Glutamatergic neuron (in vitro differentiated cells): Measurements from ENCODE around the gene PNMA6F. TPM values are rescaled to one million over a fixed set of nuclear protein-coding genes. Genes with fewer than 3 reads are reported as not detected.

Experiments
- DNase-seq: peaks from one replicate; pipeline ENCODE4 v3.0.0; 2022
- H3K27ac Mint-ChIP-seq: one replicate; pipeline ENCODE4 v1.8.0; 2020; ENCODE audit warnings: mild to moderate bottlenecking, mixed read lengths, inconsistent platforms; ENCODE audit not compliant: unreplicated experiment
- H3K27me3 Mint-ChIP-seq: one replicate; pipeline ENCODE4 v1.8.0; 2020; ENCODE audit warnings: mild to moderate bottlenecking, moderate library complexity, mixed read lengths, inconsistent platforms; ENCODE audit not compliant: unreplicated experiment
- H3K36me3 Mint-ChIP-seq: one replicate; pipeline ENCODE4 v1.8.0; 2020; ENCODE audit warnings: mild to moderate bottlenecking, mixed read lengths, inconsistent platforms; ENCODE audit not compliant: unreplicated experiment
- H3K4me1 Mint-ChIP-seq: one replicate; pipeline ENCODE4 v1.8.0; 2020; ENCODE audit warnings: mild to moderate bottlenecking, low read depth, mixed read lengths, inconsistent platforms; ENCODE audit not compliant: unreplicated experiment
- H3K4me3 Mint-ChIP-seq: one replicate; pipeline ENCODE4 v1.8.0; 2020; ENCODE audit warnings: mild to moderate bottlenecking, mixed read lengths, inconsistent platforms; ENCODE audit not compliant: unreplicated experiment
- H3K9me3 Mint-ChIP-seq: one replicate; pipeline ENCODE4 v1.8.0; 2020; ENCODE audit warnings: mild to moderate bottlenecking, moderate library complexity, mixed read lengths, inconsistent platforms; ENCODE audit not compliant: unreplicated experiment
- CTCF ChIP-seq: fragments of 200-600 bp; sonication (generic); IDR thresholded peaks from one replicate; pipeline ENCODE4 v1.5.0; 2021; ENCODE audit not compliant: partially characterized antibody, unreplicated experiment
- total RNA-seq: library from RNA; stranded (reverse); fragmentation: NEBNext Ultra II Directional; extraction: Animal tissue kit (Norgen Biotek cat#: 25700); gene quantifications from one replicate; pipeline ENCODE4 v1.2.1, GENCODE V29; 2021; ENCODE audit not compliant: unreplicated experiment

PNMA6F gene
- total RNA-seq, 1 donor from 2014 or later = not detected

DNA sequence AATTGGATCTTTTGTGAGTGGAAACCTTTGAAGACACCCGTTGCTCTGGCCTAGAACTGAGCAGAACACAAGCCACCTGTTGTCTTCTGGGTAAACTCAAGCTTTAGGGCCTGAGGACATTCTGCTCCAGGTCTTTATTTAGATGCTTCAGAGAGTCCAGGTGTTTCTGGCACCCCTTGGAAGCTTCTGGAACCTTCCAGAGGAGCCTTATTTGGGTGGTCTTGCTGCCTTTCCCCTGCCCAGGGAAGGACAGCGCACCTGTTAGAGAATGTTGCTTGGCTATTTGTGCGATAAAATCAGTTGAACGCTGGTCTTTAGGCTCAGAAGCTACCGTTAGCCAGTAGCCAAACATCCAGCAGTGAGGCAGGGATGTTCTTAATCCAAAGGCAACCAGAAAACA is 15.4 kb upstream of the PNMA6F start:
- H3K4me1 Mint-ChIP-seq = no peaks in the 10 kb centered on the region
- no peak for TF ChIP-seq CTCF
- no peaks in the 10 kb centered on the region for H3K36me3 Mint-ChIP-seq
- H3K27me3 Mint-ChIP-seq = peaks cover 3% of the 10 kb centered on the region
- DNase-seq = no peak
- H3K4me3 Mint-ChIP-seq = no peak overlapping the region
- H3K9me3 Mint-ChIP-seq = no peaks in the 10 kb centered on the region
- no peak overlapping the region for H3K27ac Mint-ChIP-seq

DNA sequence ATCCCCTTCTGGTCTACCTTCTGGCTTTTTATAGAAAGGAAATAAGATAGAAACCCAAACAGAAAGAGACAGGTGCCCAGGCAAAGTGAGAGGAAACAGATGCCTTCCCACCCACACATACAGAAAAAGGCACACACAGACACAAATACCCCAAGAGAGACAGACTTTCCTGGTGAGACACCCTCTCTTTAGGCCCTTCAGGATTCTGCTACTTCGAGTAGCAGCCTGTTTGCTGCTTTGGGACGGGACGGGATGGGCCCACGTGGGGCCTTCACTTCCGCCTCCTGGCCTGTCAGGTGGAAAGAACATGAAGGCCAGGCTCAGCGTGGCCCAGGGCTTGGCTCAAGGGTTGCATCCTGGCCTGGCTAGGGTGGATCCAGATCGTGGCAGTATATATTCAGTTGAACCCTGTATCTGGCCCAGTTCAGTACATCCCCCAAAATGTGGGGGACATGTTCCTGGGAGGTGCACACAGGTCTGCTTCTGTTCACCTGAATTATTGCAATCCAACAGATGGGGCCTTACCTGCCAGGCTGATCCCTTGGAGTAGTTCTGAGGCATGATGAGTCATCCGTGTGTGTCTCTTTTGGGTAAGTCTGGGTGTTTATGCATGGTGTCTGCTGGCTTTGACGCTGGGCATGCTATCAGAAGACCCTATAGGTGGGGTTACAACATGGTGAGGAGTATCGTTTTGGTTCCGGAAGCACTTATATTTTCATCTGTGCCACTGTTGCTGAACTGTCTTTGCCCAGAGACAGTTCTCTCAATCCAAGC is 14.7 kb upstream of the PNMA6F start:
- no peak for TF ChIP-seq CTCF

DNA sequence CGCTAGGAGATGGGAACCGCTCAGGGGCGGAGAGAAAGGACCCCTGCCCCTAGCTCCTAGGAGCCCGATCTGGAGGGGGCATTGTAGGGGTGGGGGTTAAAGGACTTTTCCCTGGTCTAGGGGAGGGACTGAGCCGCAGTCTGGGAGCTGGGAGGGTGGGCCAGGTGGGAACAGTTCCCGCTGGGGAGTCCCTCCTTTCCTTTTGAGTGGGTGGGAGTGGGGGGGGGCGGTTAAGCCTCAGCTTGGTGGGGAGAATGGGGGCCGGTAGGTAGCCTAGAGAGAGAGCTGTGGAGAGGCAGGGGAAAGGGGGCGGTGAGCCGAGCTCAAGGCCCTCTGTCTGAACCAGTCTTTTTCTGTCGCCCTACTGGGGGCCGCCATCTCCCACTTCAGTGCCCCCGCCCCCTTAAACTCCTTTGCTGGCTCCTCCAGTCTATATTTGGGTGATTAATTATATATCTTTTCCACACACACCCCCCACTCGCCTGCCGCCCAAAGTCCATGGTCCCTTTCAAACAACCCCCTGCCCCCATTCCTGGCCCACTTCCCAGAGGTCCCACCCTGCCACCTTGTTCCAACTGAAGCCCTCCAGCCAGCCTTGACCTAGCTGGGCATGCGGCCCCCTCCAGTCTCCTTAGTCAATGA is 13.2 kb upstream of the PNMA6F start:
- H3K27me3 Mint-ChIP-seq = peaks cover 1% of the 10 kb centered on the region
- H3K4me1 Mint-ChIP-seq = no peaks in the 10 kb centered on the region
- no peaks in the 10 kb centered on the region for H3K9me3 Mint-ChIP-seq
- no peak for DNase-seq
- H3K36me3 Mint-ChIP-seq = no peaks in the 10 kb centered on the region
- TF ChIP-seq CTCF = no peak
- H3K4me3 Mint-ChIP-seq = peak overlapping the region; percentile 83
- no peak overlapping the region for H3K27ac Mint-ChIP-seq

More for the DNA sequence above, 14.7 kb upstream of the PNMA6F start:
- Mint-ChIP-seq H3K27ac (no peak overlapping the region), H3K27me3 (peaks cover 3% of the 10 kb centered on the region), H3K4me1 (no peaks in the 10 kb centered on the region), H3K9me3 (no peaks in the 10 kb centered on the region), H3K4me3 (no peak overlapping the region), H3K36me3 (no peaks in the 10 kb centered on the region)
- DNase-seq = no peak

DNA sequence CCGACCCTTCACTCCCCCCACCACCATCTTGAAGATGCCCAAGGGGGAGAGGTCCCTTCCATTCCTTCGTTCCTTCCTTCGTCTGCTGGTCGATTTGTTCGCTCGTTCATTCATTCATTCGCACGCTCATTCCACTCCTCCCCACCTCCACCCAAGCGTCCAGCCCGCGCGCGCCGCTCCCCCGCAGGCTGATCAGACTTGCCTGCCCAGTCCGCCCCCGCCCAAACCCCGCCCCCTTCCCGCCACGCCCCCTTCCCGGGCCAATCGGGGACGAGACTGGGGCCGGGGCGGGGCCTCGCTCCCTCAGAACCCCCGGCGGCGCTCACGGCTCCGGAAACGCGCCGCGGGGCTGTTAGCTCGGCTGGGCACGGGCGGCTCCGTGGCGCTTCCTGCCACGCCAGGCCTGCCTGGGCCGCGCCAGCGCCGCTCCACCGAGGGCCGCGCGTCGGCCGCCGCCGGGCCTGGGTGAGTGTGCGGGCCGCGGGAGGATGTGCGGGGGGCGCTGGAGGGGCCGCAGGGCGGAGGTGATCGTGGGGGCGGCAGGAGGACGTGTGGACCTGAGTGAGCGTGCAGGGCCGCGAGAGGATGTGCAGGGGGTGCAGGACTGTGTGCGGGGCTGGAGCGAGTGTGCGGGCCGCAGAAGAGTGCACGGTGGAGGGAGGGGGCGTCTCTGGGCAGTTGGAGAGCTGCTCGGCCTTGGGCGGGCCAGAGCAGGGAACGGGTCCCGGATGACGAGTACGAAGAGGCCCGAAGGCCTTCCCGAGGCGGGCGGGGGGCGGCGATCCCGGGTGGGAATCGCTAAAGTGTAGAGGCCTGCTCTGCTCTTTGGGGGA is 12.5 kb upstream of the PNMA6F start, which contains the start of gene ZNF275:
TSS of gene ZNF275 (plus strand) at position 333 of the 833 bp plus-strand sequence. CDS start 2,527 bp downstream, outside the sequence.
- no peak for TF ChIP-seq CTCF
- Mint-ChIP-seq H3K27ac (peak within 1 kb of the TSS; percentile 59), H3K27me3 (peaks cover 1% of the 10 kb centered on the region), H3K36me3 (no peaks in the 10 kb centered on the region), H3K4me3 (peak within 1 kb of the TSS; percentile 85), H3K9me3 (no peaks in the 10 kb centered on the region), H3K4me1 (no peaks in the 10 kb centered on the region)
- DNase-seq = peak; percentile 80
